GM23338 (cell line): ENCODE data around the gene ETHE1. TPM values are rescaled to one million over a fixed set of nuclear protein-coding genes. Genes with fewer than 3 reads are reported as not detected.
A peak's percentile ranks its signal among the peaks of the same experiment; 100 is the strongest.

Experiments
- ATAC-seq: fragments of 200-7000 bp; cut with Tn5 transposase; 3 replicates; pipeline ENCODE4 v1.9.1; 2020
- DNase-seq: peaks from one replicate; pipeline ENCODE4 v3.0.0-alpha.2; 2015; ENCODE audit warnings: low spot score
- H2AFZ ChIP-seq: fragments of 200-600 bp; sonication (generic); 2 replicates; pipeline ENCODE4 v1.8.0; 2016; ENCODE audit warnings: antibody characterized with exemption, mild to moderate bottlenecking, moderate library complexity
- H3F3A ChIP-seq: fragments of 200-600 bp; sonication (generic); replicated peaks from 2 replicates; pipeline ENCODE4 v1.8.0; 2017; ENCODE audit warnings: antibody characterized with exemption, mixed run types, low read depth
- H3K27ac ChIP-seq: fragments of 200-600 bp; sonication (generic); 2 replicates; pipeline ENCODE4 v1.6.1; 2016; ENCODE audit warnings: low read depth
- H3K27me3 ChIP-seq: fragments of 200-600 bp; sonication (generic); 2 replicates; pipeline ENCODE4 v1.8.0; 2016; ENCODE audit warnings: mild to moderate bottlenecking, mixed run types, moderate library complexity; ENCODE audit not compliant: insufficient read depth
- H3K36me3 ChIP-seq: fragments of 200-600 bp; sonication (generic); 2 replicates; pipeline ENCODE4 v1.8.0; 2016; ENCODE audit warnings: mild to moderate bottlenecking; ENCODE audit not compliant: insufficient read depth
- H3K4me1 ChIP-seq: fragments of 200-600 bp; sonication (generic); 2 replicates; pipeline ENCODE4 v1.8.0; 2016; ENCODE audit warnings: mild to moderate bottlenecking, moderate library complexity; ENCODE audit not compliant: insufficient read depth
- H3K4me2 ChIP-seq: fragments of 200-600 bp; sonication (generic); 2 replicates; pipeline ENCODE4 v1.7.1; 2017; ENCODE audit warnings: mixed run types
- H3K4me3 ChIP-seq: fragments of 200-600 bp; sonication (generic); 2 replicates; pipeline ENCODE4 v1.6.1; 2016; ENCODE audit warnings: mixed run types
- H3K79me2 ChIP-seq: fragments of 200-600 bp; sonication (generic); replicated peaks from 2 replicates; pipeline ENCODE4 v1.8.0; 2017; ENCODE audit warnings: mild to moderate bottlenecking; ENCODE audit not compliant: insufficient read depth
- H3K9me2 ChIP-seq: fragments of 200-600 bp; sonication (generic); 2 replicates; pipeline ENCODE4 v1.8.0; 2017; ENCODE audit not compliant: insufficient read depth
- H4K20me1 ChIP-seq: fragments of 200-600 bp; sonication (generic); replicated peaks from 2 replicates; pipeline ENCODE4 v1.8.0; 2017; ENCODE audit warnings: mild to moderate bottlenecking; ENCODE audit not compliant: insufficient read depth
- H3K27ac Mint-ChIP-seq: 2 replicates; pipeline ENCODE4 v1.8.0; 2020; ENCODE audit warnings: inconsistent platforms, mild to moderate bottlenecking, moderate library complexity, mixed read lengths
- H3K27me3 Mint-ChIP-seq: 3 replicates; pipeline ENCODE4 v1.8.0; 2022; ENCODE audit warnings: low read depth, mild to moderate bottlenecking, moderate library complexity, mixed read lengths, inconsistent platforms; ENCODE audit not compliant: insufficient read depth, poor library complexity
- H3K36me3 Mint-ChIP-seq: 3 replicates; pipeline ENCODE4 v1.8.0; 2021; ENCODE audit warnings: low read depth, mild to moderate bottlenecking, inconsistent platforms, moderate library complexity, mixed read lengths
- H3K4me1 Mint-ChIP-seq: 3 replicates; pipeline ENCODE4 v1.8.0; 2020; ENCODE audit warnings: mild to moderate bottlenecking, inconsistent platforms, mixed read lengths
- H3K4me3 Mint-ChIP-seq: 3 replicates; pipeline ENCODE4 v1.8.0; 2021; ENCODE audit warnings: moderate library complexity, mild to moderate bottlenecking, inconsistent platforms, mixed read lengths
- H3K9me3 Mint-ChIP-seq: 3 replicates; pipeline ENCODE4 v1.8.0; 2020; ENCODE audit warnings: moderate library complexity, mild to moderate bottlenecking, inconsistent platforms, mixed read lengths
- CREB1 ChIP-seq: fragments of 250-450 bp; sonication (Bioruptor Pico); IDR thresholded peaks from 2 replicates; pipeline ENCODE4 v1.5.0; 2020; ENCODE audit warnings: low read depth, mild to moderate bottlenecking, moderate library complexity
- EZH2 ChIP-seq: fragments of 200-600 bp; sonication (generic); IDR thresholded peaks from one replicate; pipeline ENCODE4 v1.8.0; 2017; ENCODE audit warnings: antibody characterized with exemption, mild to moderate bottlenecking, low read depth; ENCODE audit not compliant: unreplicated experiment
- JUNB ChIP-seq: IDR thresholded peaks from one replicate; pipeline ENCODE4 v1.6.1; 2016; ENCODE audit warnings: antibody characterized with exemption; ENCODE audit not compliant: unreplicated experiment
- POLR2AphosphoS5 ChIP-seq: IDR thresholded peaks from 2 replicates; pipeline ENCODE4 v1.6.1; 2016; ENCODE audit warnings: antibody characterized with exemption, low read depth
- STAT1 ChIP-seq: IDR thresholded peaks from one replicate; pipeline ENCODE4 v1.6.1; 2016; ENCODE audit warnings: antibody characterized with exemption; ENCODE audit not compliant: unreplicated experiment
- ZNF114 ChIP-seq: fragments of 250-450 bp; sonication (Bioruptor Pico); IDR thresholded peaks from 2 replicates; pipeline ENCODE4 v1.5.0; 2020; ENCODE audit warnings: mild to moderate bottlenecking, moderate library complexity
- ZNF331 ChIP-seq: fragments of 250-450 bp; sonication (Bioruptor Pico); IDR thresholded peaks from 2 replicates; pipeline ENCODE4 v1.5.0; 2020; ENCODE audit warnings: low read depth, mild to moderate bottlenecking, moderate library complexity
- polyA plus RNA-seq: library from polyadenylated mRNA; unstranded; fragments of >200 nt; fragmentation: Nextera tagmentation; extraction: Ambion mirVana; gene quantifications from 2 replicates; pipeline ENCODE4 v1.2.1, GENCODE V29; 2016
- total RNA-seq: library from RNA; depleted of rRNA; stranded (reverse); fragments of >200 nt; shearing (Covaris generic); gene quantifications from 2 replicates; pipeline ENCODE4 v1.2.3, GENCODE V29; 2014
- TF ChIP-seq, protein P1 (sequence below): IDR thresholded peaks from 2 replicates; pipeline ENCODE4 v1.6.1; 2016; ENCODE audit warnings: antibody characterized with exemption
- TF ChIP-seq, protein P2 (sequence below): fragments of 250-450 bp; sonication (Bioruptor Pico); IDR thresholded peaks from 2 replicates; pipeline ENCODE4 v1.5.0; 2020; ENCODE audit warnings: mild to moderate bottlenecking, moderate library complexity

The ETHE1 gene
- total and polyA plus RNA-seq, 2 experiments from 2014 or later = 11.1 to 25.5 TPM

DNA sequence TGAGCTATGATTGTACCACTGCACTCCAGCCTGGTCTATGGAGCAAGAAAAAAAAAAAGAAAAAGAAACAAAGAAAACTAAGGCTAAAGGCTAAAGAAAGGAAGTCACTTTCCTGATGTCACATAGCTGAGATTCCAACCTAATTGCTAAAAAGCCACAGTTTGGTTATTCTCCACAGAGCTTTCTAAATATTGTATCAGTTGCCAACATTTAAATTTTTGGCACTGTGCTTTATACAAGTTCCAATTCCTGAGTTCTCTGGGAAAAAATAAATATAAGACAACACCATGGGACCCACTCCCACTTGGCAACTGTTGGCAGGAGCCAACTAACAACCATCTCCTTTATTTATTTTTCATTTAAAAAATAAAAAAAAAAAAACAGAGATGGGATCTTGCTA, 50.4 kb downstream of the ETHE1 start (continued):
- TF ChIP-seq STAT1 = no peak
- TF ChIP-seq, protein P1, sequence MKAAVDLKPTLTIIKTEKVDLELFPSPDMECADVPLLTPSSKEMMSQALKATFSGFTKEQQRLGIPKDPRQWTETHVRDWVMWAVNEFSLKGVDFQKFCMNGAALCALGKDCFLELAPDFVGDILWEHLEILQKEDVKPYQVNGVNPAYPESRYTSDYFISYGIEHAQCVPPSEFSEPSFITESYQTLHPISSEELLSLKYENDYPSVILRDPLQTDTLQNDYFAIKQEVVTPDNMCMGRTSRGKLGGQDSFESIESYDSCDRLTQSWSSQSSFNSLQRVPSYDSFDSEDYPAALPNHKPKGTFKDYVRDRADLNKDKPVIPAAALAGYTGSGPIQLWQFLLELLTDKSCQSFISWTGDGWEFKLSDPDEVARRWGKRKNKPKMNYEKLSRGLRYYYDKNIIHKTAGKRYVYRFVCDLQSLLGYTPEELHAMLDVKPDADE = no peak

DNA sequence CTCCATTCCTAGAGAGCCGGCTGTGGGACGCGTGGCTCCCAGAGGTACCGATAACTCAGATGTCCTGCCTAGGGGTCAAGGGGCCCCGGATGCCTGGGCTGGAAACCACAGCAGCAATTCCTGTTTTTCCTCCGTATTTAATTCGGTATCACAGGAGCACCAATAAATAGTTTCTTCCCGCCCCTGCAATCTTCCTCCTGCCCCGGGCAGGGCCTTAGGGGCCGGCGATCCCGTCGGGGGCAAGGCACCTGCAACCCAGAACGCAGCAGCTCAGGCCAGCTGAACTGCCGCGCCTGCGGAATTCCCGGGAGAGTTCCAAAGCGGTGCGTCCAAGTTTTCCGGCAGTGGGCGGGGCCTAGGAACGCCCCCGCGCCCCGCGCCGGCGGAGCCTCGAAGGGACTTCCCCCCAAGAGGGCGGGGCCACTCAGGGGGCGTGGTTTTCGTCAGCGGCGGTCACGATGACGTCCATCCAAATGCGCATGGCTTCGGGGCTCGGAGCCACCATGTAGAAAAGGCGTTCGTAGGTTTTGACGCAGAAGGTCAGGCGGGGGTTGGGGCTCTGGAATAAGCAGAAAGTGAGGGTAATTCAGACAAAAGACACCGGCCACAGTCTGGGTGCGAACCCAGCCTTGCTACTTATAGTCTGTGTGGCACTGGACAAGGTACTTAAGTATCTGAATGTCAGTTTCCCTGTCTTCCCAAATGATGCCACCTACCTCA, 51.9 kb downstream of the ETHE1 start:
- H3K27ac Mint-ChIP-seq = peak overlapping the region; percentile 67; the same call in 1 of the 2 replicates
- no peaks in the 10 kb centered on the region for H3K36me3 Mint-ChIP-seq
- peak overlapping the region; percentile 75 for H3K4me3 Mint-ChIP-seq
- no peaks in the 10 kb centered on the region for H3K9me3 Mint-ChIP-seq
- DNase-seq (peak; percentile 98), ATAC-seq (peak; percentile 94)
- H3K4me1 ChIP-seq = peaks cover 6% of the 10 kb centered on the region; the same call in 1 of the 2 replicates
- TF ChIP-seq CREB1 (peak; percentile 93), ZNF331 (CRISPR knock-in tag) (no peak), POLR2AphosphoS5 (peak; percentile 82)
- H2AFZ ChIP-seq = peak overlapping the region; percentile 52; the same call in 1 of the 2 replicates
- peaks cover 5% of the 10 kb centered on the region; the same call in 2 of the 3 replicates for H3K4me1 Mint-ChIP-seq
- no peaks in the 10 kb centered on the region for H3K9me2 ChIP-seq
- H3K27me3 ChIP-seq = 0 out of 2 replicates have a peak, but pooled peaks cover 5% of the 10 kb centered on the region
- H3K4me3 ChIP-seq = peak overlapping the region; percentile 52
- H3K79me2 ChIP-seq = no peaks in the 10 kb centered on the region
- H3K36me3 ChIP-seq = no peaks in the 10 kb centered on the region
- H3K4me2 ChIP-seq = peak overlapping the region; percentile 76
- H4K20me1 ChIP-seq = no peaks in the 10 kb centered on the region
- no peak overlapping the region for H3K27ac ChIP-seq
- H3K27me3 Mint-ChIP-seq = peaks cover 14% of the 10 kb centered on the region
- H3F3A ChIP-seq = 0 out of 2 replicates have a peak, but pooled peaks cover 4% of the 10 kb centered on the region

DNA sequence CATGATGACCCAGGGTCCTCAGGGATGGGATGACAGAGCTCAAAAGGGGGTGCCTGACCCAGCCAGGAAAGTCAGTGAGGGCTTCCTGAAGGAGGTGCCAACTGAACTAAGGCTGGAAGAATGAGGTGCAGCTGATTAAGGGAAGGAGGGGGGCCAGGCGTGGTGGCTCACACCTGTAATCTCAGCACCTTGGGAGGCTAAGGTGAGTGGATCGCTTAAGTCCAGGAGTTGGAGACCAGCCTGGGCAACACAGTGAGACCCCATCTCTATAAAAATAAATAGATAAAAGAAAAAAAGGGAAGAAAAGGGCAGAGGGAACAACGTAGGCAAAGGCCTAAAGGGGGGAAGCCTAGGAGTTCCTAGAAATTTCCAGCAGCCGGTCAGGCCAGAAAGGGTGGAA, 52.5 kb downstream of the ETHE1 start:
- H3K4me3 ChIP-seq = peak overlapping the region; percentile 52

More for the DNA sequence above, 52.5 kb downstream of the ETHE1 start:
- DNase-seq (no peak), ATAC-seq (no peak)
- Histone ChIP-seq H3K4me1 (peaks cover 6% of the 10 kb centered on the region; the same call in 1 of the 2 replicates), H4K20me1 (no peaks in the 10 kb centered on the region), H3K79me2 (no peaks in the 10 kb centered on the region), H3K36me3 (no peaks in the 10 kb centered on the region), H3K27ac (no peak overlapping the region), H3K27me3 (0 out of 2 replicates have a peak, but pooled peaks cover 5% of the 10 kb centered on the region), H3K9me2 (no peaks in the 10 kb centered on the region), H2AFZ (no peak overlapping the region), H3K4me2 (peak overlapping the region; percentile 76), H3F3A (0 out of 2 replicates have a peak, but pooled peaks cover 4% of the 10 kb centered on the region)
- Mint-ChIP-seq H3K27ac (no peak overlapping the region), H3K36me3 (no peaks in the 10 kb centered on the region), H3K27me3 (peaks cover 16% of the 10 kb centered on the region), H3K4me1 (peaks cover 7% of the 10 kb centered on the region), H3K9me3 (no peaks in the 10 kb centered on the region), H3K4me3 (peak overlapping the region; percentile 75; the same call in 1 of the 3 replicates)
- TF ChIP-seq JUNB (no peak), EZH2 (no peak), ZNF114 (CRISPR knock-in tag) (no peak)
- TF ChIP-seq, protein P2, sequence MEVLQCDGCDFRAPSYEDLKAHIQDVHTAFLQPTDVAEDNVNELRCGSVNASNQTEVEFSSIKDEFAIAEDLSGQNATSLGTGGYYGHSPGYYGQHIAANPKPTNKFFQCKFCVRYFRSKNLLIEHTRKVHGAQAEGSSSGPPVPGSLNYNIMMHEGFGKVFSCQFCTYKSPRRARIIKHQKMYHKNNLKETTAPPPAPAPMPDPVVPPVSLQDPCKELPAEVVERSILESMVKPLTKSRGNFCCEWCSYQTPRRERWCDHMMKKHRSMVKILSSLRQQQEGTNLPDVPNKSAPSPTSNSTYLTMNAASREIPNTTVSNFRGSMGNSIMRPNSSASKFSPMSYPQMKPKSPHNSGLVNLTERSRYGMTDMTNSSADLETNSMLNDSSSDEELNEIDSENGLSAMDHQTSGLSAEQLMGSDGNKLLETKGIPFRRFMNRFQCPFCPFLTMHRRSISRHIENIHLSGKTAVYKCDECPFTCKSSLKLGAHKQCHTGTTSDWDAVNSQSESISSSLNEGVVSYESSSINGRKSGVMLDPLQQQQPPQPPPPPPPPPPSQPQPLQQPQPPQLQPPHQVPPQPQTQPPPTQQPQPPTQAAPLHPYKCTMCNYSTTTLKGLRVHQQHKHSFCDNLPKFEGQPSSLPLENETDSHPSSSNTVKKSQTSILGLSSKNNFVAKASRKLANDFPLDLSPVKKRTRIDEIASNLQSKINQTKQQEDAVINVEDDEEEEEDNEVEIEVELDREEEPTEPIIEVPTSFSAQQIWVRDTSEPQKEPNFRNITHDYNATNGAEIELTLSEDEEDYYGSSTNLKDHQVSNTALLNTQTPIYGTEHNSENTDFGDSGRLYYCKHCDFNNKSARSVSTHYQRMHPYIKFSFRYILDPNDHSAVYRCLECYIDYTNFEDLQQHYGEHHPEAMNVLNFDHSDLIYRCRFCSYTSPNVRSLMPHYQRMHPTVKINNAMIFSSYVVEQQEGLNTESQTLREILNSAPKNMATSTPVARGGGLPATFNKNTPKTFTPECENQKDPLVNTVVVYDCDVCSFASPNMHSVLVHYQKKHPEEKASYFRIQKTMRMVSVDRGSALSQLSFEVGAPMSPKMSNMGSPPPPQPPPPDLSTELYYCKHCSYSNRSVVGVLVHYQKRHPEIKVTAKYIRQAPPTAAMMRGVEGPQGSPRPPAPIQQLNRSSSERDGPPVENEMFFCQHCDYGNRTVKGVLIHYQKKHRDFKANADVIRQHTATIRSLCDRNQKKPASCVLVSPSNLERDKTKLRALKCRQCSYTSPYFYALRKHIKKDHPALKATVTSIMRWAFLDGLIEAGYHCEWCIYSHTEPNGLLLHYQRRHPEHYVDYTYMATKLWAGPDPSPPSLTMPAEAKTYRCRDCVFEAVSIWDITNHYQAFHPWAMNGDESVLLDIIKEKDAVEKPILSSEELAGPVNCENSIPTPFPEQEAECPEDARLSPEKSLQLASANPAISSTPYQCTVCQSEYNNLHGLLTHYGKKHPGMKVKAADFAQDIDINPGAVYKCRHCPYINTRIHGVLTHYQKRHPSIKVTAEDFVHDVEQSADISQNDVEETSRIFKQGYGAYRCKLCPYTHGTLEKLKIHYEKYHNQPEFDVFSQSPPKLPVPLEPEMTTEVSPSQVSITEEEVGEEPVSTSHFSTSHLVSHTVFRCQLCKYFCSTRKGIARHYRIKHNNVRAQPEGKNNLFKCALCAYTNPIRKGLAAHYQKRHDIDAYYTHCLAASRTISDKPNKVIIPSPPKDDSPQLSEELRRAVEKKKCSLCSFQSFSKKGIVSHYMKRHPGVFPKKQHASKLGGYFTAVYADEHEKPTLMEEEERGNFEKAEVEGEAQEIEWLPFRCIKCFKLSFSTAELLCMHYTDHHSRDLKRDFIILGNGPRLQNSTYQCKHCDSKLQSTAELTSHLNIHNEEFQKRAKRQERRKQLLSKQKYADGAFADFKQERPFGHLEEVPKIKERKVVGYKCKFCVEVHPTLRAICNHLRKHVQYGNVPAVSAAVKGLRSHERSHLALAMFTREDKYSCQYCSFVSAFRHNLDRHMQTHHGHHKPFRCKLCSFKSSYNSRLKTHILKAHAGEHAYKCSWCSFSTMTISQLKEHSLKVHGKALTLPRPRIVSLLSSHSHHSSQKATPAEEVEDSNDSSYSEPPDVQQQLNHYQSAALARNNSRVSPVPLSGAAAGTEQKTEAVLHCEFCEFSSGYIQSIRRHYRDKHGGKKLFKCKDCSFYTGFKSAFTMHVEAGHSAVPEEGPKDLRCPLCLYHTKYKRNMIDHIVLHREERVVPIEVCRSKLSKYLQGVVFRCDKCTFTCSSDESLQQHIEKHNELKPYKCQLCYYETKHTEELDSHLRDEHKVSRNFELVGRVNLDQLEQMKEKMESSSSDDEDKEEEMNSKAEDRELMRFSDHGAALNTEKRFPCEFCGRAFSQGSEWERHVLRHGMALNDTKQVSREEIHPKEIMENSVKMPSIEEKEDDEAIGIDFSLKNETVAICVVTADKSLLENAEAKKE (CRISPR knock-in tag) = no peak
